Right ventricle myocardium superior (tissue), 1 donor: Measurements from ENCODE around the gene ZNF22. TPM values are rescaled to one million over a fixed set of nuclear protein-coding genes. Genes with fewer than 3 reads are reported as not detected.

Source experiments
- ATAC-seq: fragments of 200-7000 bp; cut with Tn5 transposase; one replicate; pipeline ENCODE4 v1.9.1; 2020; ENCODE audit warnings: mild to moderate bottlenecking; ENCODE audit not compliant: poor library complexity
- DNase-seq: peaks from one replicate; pipeline ENCODE4 v3.0.0-alpha.2; 2020
- intact Hi-C: fragments of 100-400 bp; cut with DNase I; formaldehyde crosslinking; loops from one replicate; pipeline ENCODE4 v1.11.2; 2022
- total RNA-seq: library from RNA; stranded (reverse); fragmentation: NEBNext Ultra II Directional; extraction: Animal tissue kit (Norgen Biotek cat#: 25700); gene quantifications from one replicate; pipeline ENCODE4 v1.2.1, GENCODE V29; 2021
- donor health status: DM: no; HTN: yes; CAD: no; lungs with severe emphysema.

Gene ZNF22
- total RNA-seq, 1 donor from 2014 or later: 11.4 TPM

DNA sequence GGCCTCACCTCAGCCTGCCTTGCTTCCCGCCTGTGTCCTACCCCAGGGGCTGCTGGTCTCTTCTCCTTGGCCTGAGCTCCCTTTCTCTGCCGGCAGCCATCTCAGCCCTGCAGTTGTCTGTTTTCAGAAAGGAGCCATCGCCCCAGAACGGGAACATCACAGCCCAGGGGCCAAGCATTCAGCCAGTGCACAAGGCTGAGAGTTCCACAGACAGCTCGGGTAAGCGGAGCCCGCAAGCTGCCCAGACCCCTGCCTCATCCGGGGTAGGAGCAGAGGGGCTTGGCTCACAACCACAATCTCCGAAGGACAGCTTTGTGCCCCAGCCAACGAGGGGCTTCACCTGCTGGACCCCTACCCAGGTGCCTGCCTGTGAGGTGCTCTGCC, 16.8 kb upstream of the ZNF22 start:
- ATAC-seq: no peak
- intact Hi-C loops: no loop called here
- no peak for DNase-seq

DNA sequence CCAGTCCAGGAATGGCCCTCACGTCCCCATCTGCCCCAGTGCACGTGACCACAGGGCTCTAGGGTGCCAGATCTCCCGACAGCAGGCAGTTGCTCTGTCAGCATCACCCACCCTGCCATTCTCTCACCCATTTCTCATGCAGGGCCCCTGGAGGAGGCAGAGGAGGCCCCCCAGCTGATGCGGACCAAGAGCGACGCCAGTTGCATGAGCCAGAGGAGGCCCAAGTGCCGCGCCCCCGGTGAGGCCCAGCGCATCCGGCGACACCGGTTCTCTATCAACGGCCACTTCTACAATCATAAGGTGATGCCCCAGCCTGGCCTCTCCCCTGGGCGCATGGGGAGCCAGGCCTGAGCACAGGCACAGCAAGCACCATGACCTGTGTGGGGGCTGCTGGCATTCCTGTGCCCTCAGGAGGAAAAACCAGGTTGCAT, 16.0 kb upstream of the ZNF22 start:
- intact Hi-C loops: no loop called here
- ATAC-seq (peak; percentile 7), DNase-seq (no peak)

DNA sequence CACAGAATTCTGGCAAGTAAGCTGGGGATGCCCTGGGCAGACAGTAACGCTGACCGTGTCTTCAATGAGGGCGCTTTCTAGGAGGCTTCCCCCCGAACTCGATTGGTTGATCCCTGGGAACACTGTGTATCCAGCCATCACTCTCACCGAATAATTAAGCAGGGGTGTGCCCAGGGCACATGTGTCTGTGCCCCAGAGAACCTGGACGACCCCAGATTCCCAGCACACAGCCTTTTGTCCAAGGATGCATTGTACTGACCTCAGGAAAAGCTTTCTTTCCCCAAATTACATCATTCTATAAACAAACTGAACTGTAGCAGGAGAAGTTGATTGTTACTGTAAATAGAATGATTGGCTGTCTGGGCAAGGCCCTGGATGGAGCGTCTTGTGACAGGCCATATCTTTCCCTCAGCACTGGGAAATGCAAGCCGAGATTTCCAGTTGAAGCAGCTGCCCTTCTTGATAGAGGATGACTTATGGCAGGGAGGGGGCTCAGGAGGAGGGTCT, 15.5 kb upstream of the ZNF22 start:
- no peak for DNase-seq
- intact Hi-C loops: no loop called here
- ATAC-seq: peak; percentile 11

DNA sequence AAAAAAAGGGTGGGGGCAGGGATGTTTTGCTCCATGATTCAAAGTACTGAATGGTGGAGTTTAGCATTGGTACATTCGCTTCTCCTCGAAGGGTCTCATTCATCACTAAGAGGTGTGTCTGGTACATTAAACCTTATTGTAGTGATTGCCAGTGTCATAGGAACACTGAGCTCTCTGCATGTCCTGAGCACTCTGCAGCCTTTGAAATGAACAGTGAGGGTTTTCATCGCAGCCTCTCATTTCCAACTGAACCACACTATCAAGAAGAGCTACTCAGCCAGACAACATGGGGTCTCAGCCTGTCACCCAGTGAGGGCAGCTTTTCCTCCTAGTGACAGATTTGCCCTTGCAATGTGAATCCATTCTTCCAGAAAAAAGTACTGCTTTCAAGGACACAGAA, 14.5 kb upstream of the ZNF22 start:
- intact Hi-C loops: no loop called here
- DNase-seq: no peak
- no peak for ATAC-seq

DNA sequence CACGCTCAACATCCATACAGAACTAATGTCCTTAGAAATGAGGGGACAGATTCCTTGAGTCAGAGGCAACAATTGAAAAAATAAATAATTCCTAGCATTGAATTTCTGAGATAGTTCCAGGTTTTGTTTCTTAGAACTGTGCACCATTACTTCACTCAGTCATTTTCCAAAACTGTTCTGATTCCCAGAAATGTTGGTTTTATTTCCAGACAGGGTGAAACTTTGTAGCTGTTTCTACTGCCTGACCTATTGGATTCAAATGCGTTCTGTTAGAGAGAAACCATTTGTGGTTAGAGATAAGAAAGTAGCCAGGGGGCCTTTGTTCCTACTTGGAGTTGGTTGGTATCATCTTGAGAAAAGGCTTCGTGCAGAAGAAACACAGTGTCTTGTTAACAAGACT, 14.1 kb upstream of the ZNF22 start:
- peak; percentile 5 for ATAC-seq
- intact Hi-C loops: no loop called here
- no peak for DNase-seq

DNA sequence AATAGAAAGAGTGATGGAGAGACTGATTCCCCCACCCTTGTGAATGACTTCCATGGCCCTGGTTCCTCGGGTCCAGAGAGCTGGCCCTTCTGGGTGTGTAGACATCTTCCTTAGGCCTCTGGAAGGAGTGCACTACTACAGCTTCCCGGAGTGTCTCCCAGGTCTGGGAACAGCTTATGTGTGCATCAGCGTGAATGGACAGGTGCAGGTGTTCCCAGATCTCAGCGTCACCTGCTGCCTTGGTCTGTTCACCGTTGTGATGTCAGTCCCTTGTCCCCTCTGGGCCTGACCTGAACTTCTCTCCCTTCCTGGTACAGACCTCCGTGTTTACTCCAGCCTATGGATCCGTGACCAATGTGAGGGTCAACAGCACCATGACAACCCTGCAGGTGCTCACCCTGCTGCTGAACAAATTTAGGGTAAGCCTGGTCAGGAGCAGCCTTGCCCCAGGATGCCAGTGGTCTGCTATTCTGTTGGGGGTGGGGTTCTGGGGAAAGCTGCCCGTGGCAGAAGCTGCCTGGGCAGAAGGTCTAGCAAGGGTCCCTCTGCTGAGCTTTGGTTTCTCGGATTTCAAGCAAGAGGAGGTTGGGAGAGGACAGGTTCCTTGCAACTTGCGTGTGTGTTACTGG, 11.7 kb upstream of the ZNF22 start:
- intact Hi-C loops: no loop called here
- no peak for ATAC-seq

DNA sequence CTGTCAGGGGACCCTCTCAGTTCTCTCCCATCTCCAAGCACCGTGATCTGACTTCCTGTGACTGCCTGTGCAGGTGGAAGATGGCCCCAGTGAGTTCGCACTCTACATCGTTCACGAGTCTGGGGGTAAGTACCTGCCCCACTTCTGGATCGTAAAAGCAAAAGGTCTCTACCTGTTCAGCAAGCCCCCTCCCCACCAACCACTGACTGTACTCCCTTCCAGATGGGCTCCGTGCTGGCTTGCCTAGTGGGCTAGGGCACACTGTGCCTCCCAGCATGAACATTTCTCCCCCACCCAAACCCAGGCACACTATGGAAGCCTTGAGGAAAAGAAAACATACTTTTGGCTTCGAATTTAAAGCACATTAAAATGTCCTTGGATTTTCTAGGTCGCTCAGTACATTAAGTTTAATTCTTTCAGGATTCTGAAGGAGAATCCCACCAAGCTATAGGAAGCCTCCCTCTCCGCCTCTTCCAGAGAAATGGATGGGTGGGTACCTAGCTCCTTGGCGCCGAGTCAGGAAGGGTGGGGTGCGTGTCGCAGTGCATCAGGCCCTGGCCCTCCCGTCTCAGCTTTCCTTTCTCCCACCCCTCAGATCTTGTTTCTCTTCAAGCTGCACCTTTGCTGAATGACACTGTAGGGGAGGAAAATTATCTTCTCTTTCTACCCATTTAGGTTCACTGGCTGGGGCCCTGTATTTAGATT, 11.0 kb upstream of the ZNF22 start:
- intact Hi-C loops: loop anchor here (5.0 kb wide), 1 partner anchor 57 kb away; no protein-coding TSS in a partner anchor
- no peak for ATAC-seq

More for the DNA sequence above, 11.7 kb upstream of the ZNF22 start:
- no peak for DNase-seq

DNA sequence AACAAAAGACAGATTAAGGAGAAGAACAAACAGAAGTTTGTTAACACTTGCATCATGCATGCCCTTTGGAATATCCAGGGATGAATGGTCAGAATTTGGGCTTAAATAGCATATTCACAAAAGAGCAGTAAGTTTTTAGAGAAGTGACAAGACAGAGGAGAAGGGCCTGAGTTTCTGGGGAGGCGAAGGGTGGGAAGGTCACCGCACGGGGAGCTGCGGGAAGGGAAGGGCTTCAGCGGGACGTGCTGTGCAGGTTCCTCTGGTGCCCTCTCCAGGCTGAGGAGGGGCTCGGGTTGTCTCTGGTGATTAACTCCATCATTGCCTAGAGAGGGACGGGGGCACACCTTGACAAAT, 10.4 kb upstream of the ZNF22 start:
- peak; percentile 45 for ATAC-seq
- intact Hi-C loops: loop anchor here (5.0 kb wide), 1 partner anchor 58 kb away; no protein-coding TSS in a partner anchor
- peak; percentile 47 for DNase-seq

More for the DNA sequence above, 11.0 kb upstream of the ZNF22 start:
- peak; percentile 62 for DNase-seq

DNA sequence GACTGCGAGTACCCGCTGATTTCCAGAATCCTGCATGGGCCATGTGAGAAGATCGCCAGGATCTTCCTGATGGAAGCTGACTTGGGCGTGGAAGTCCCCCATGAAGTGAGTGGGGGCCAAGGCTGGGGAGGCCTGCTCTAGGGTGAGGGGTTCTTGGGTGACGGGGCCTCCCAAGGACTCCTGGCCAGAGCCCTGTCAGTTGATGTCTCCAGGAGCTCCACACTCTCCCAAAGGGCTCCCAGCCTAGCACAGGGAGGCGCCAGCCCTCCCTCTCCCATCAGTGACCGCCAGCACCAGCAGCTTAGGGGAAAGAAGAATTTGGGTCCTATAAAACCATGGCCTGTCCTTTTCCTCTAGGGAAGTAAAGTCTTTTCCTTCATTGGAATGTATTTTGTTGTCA, 9.8 kb upstream of the ZNF22 start:
- ATAC-seq: no peak
- intact Hi-C loops: loop anchor here (5.0 kb wide), 1 partner anchor 59 kb away; no protein-coding TSS in a partner anchor
- DNase-seq: no peak

DNA sequence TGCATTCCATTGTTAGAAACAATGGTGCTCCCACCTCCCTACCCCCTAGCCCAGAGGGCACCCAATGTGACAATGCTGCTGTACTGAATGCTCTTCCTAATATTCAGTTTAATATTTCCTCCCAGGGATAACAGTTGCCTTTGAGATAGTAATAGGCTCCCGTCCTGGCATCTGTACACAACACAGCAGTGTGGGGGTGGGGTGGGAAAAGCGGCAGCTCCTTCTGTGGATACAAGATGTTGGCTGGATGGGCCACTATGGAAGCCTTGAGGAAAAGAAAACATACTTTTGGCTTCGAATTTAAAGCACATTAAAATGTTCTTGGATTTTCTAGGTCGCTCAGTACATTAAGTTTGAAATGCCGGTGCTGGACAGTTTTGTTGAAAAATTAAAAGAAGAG, 9.2 kb upstream of the ZNF22 start:
- peak; percentile 53 for DNase-seq
- intact Hi-C loops: loop anchor here (5.0 kb wide), 1 partner anchor 59 kb away; no protein-coding TSS in a partner anchor
- no peak for ATAC-seq

DNA sequence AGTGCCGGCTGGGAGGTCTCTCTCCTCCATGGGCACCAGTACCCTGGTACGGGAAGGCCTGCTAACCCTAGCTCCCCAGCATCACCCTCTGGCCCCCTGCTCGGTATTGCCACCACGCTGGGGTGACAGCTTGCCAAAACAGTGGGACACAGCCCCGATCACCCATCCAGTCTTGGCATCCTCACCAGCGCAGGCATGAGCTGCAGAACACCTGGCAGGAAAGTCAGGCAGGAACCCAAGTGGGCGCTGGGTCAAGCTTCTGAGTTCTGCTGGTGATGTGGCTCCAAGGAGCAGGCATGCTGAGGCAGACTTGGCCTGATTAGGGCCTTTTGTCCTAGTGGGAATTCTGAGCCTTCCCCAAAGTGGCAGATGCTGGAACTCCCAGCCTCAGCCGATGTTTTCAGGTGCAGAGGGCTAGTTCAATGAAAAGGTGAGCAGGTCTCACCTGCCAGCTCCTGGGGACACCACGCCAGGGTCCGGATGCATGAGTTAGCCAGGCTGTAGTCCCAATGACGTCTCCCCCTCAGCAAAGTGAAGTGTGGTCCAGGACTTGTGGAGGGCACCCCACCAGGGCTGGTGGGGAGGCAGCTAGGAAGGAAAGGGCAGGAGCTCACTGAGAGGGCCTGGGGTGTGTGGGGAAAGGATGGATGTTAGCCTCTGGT, 8.5 kb upstream of the ZNF22 start:
- intact Hi-C loops: loop anchor here (5.0 kb wide), 1 partner anchor 60 kb away; no protein-coding TSS in a partner anchor
- DNase-seq: peak; percentile 81
- peak; percentile 25 for ATAC-seq

DNA sequence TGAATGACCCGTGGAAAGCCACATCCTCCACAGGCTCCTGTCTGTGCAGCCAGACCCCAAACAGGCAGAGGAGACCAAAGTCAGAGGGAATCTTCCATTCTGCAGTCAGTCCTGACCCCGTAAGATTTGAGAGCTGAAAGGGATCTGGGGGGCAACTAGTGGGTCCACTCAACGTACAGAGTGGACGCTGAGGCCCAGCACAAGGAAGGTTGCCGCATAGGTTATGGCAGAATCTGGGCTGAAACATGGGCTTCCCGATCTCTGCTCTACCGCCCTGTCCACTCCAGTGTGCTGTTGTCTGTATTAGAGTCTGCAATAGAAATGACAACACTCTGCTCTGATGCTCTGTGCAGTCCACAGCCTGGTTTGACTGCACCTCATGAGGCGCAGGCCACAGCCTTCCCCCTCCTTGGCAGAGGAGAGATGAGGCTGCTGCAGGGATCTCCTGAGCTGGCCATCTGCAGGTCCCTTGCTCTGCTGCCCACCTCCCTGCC, 7.9 kb upstream of the ZNF22 start:
- DNase-seq (no peak), ATAC-seq (no peak)
- intact Hi-C loops: loop anchor here (5.0 kb wide), 1 partner anchor 60 kb away; no protein-coding TSS in a partner anchor

DNA sequence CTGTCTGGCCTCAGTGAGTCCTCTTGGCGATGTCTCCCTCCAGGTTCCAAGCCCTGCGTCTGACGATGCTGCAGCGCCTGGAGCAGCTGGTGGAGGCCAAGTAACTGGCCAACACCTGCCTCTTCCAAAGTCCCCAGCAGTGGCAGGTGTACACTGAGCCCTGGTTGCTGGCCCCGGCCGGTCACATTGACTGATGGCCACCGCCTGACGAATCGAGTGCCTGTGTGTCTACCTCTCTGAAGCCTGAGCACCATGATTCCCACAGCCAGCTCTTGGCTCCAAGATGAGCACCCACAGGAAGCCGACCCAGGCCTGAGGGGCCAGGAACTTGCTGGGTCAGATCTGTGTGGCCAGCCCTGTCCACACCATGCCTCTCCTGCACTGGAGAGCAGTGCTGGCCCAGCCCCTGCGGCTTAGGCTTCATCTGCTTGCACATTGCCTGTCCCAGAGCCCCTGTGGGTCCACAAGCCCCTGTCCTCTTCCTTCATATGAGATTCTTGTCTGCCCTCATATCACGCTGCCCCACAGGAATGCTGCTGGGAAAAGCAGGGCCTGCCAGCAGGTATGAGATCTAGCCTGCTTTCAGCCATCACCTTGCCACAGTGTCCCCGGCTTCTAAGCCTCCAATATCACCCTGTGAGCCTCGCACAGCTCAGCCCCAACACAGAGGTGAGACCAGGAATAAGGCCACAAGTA, 7.3 kb upstream of the ZNF22 start:
- ATAC-seq: no peak
- DNase-seq: no peak
- intact Hi-C loops: loop anchor here (5.0 kb wide), 1 partner anchor 61 kb away; no protein-coding TSS in a partner anchor

DNA sequence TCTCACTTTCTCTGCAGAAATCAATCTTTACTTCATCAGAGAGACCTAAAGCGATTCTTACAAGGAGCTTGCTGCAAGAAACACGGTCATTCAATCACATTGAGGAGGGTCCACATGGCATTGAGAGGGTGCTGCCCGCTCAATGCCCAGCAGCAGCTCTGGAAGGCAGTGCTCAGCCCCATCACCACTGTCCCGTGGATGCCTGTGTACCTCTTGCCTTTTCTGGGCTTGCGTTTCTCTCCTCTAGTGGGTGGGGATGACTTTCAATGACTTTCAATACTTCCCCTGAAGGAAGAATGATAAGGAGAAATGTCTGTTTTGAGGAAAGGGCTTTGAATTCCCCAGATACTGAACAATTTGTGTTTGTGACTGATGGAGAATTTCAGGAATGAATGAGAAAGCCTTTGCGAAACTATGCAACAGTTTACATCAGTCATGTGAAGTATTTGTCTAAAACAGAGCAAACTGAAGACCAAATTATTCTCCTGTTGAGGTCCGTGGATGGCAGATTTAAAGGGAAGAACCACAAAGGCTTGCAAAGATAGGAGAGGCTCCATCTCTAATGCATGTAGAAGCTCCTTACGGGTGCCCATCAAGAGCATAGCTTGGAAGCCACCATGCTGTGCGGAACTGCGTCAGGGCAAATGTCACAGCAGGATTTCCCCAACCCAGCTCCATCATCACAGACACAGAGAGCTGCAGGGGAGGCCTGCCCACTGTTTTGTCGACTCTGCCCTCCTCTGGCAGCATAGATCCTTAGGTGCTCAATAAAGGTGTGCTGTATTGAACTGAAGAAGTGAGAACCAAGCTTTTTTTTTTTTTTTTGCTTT, 6.6 kb upstream of the ZNF22 start:
- DNase-seq: no peak

DNA sequence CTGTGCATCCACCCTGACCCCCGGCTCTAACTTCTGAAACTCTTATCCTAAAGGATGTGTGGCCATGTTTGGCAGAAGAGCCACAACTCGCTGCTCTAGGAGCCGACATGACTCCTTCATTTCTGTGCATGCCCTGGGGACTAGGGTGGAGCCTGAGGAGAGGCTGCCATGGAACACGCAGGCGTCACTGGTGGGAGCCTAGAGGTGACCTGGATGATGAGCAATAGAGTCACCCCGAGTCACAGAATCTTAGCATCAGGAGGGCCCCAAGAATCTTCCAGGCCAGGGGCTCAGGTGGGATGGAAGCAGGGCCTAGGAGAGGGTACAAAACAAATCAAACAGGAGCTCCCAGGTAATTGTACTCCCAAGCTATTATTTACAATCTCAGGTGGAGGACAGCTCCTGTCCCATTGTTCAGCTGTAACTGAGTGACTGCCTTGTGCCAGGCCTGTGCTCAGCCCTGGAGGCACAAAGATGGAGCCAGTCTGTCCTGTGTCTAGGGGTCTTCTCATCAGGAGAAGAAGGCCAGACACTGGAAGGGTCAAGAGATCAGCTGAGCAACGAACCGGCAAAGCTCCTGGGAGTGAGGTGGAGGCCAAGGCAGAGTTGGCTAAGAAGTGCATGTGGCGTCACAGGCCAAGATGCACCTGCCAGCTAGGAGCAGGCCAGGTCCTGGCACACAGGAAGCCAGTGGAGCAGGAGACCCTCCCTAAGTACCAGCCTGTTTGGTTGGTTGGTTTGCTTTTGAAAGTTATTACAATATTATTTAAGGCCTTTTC, 5.8 kb upstream of the ZNF22 start:
- intact Hi-C loops: loop anchor here (5.0 kb wide), 1 partner anchor 63 kb away; no protein-coding TSS in a partner anchor
- DNase-seq (no peak), ATAC-seq (no peak)

More for the DNA sequence above, 6.6 kb upstream of the ZNF22 start:
- intact Hi-C loops: loop anchor here (5.0 kb wide), 1 partner anchor 62 kb away; no protein-coding TSS in a partner anchor
- no peak for ATAC-seq

DNA sequence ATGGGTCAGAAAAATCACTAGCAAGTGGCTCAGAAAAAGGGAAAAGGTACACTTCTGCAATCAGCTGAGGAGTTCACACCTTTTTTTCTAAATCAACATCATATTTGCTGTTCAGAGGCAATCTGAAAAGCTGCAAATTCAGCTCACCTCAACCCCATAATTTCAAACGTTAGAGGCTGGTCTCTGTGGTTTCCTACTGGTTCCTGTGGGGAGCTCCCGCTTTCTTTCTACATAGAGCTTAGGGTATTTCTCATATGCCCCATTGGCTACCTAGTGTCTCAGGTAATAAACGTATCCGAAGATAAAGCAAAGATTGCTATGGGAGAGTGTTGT, 5.2 kb upstream of the ZNF22 start:
- intact Hi-C loops: no loop called here
- DNase-seq (no peak), ATAC-seq (no peak)
